HG03460 (cell line): ENCODE measurements around the gene SDHA.
"Not testable (repeated sequence)": the region's sequence is repeated elsewhere in the genome, so short reads cannot be mapped to it uniquely, and the experiment has no call there.

ENCODE experiments used
- ATAC-seq: cut with Tn5 transposase; IDR thresholded peaks from one replicate; pipeline ENCODE4 v1.9.1; 2021; ENCODE audit not compliant: unreplicated experiment

SDHA gene

GRCh38 chr5:251975-252374 lies 33.9 kb downstream of the SDHA start:
- not testable (repeated sequence) for ATAC-seq

DNA sequence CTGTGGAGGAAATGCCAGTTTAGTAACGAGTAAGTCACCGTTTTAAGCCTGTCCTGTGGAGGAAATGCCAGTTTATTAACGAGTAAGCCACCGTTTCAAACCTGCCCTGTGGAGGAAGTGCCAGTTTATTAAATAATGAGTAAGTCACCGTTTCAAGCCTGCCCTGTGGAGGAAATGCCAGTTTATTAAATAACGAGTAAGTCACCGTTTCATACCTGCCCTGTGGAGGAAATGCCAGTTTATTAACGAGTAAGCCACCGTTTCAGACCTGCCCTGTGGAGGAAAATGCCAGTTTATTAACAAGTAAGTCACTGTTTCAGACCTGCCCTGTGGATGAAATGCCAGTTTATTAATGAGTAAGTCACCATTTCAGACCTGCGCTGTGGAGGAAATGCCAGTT lies 34.4 kb downstream of the SDHA start:
- no peak for ATAC-seq

GRCh38 chr5:254322-254721 lies 36.2 kb downstream of the SDHA start:
- ATAC-seq, result not testable (repeated sequence)

- ATAC-seq, result not testable (repeated sequence)
These were observed 37.0 kb downstream of the SDHA start for GRCh38 chr5:255116-255515.

DNA sequence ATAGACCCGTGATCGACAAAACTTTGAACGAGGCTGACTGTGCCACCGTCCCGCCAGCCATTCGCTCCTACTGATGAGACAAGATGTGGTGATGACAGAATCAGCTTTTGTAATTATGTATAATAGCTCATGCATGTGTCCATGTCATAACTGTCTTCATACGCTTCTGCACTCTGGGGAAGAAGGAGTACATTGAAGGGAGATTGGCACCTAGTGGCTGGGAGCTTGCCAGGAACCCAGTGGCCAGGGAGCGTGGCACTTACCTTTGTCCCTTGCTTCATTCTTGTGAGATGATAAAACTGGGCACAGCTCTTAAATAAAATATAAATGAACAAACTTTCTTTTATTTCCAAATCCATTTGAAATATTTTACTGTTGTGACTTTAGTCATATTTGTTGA lies 38.2 kb downstream of the SDHA start:
- not testable (repeated sequence) for ATAC-seq

DNA sequence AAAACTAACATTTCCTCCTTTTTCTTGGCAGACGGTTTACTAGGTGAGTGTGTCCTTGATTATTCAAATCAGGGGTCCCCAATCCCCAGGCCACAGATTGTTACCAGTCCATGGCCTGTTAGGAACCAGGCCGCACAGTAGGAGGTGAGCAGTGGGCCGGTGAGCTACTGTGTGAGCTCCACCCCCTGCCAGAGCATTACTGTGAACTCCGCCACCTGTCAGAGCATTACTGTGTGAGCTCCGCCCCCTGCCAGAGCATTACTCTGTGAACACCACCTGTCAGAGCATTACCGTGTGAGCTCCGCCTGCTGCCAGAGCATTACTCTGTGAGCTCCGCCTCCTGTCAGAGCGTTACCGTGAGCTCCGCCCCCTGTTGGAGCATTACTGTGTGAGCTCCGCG lies 39.0 kb downstream of the SDHA start:
- no peak for ATAC-seq

DNA sequence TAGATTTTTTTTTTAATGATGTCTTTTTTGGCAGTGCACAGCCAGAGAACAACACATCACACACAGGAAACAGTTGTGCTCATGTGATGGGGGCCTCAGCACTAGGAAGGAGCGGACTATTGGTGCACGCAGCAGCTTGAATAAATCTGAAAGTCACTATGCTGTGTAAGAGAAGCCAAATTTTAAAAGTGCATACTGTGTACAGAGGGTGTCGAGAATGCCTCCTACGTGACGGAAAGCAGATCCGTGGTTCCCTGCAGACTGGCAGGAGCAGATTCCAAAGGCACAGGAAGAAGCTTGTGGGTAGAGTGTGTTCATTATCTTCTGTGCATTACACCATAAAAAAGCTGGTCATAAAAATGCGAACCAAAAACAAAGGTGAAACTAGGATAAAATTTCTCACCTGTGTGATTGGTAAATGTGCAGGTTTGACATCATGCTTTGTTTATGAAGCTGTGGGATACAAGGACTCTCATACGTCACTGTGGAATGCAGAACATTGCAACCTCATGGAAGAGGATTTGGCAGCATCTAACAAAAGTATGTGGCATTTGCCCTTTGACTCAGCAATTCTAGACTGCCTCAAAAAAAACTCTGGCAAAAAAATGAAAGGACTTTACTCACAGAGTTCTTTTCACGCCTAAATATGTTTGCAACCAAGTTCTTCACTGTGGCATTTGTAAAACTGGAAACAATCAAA lies 45.3 kb downstream of the SDHA start:
- not testable (repeated sequence) for ATAC-seq

- ATAC-seq, result no peak
These were observed 46.2 kb downstream of the SDHA start for GRCh38 chr5:264338-264737.

GRCh38 chr5:266311-267026 lies 48.3 kb downstream of the SDHA start:
- ATAC-seq, result not testable (repeated sequence)

GRCh38 chr5:267716-268115 lies 49.6 kb downstream of the SDHA start:
- ATAC-seq, result no peak

DNA sequence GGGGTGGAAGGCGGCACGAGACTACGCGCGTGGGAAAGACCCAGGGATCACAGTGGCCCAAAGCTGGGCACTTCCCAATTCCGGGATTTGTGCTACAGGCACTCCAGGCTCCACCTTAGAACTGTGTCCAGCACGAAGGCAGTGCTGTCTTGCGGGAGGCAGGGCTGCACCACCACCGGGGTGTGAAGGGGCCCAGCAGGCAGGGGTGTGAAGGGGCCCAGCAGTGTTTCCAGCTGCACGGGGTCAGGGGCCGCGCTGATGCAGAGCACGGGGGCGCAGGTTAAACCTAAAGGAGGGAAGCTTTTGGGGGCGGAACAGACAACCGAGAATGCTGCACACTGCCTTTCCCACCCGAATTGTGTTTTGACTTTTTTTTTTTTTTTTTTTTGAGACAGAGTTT lies 52.2 kb downstream of the SDHA start:
- ATAC-seq, result no peak

- ATAC-seq, result not testable (repeated sequence)
These were observed 53.7 kb downstream of the SDHA start for GRCh38 chr5:271828-272167.

- ATAC-seq, result not testable (repeated sequence)
These were observed 55.0 kb downstream of the SDHA start for GRCh38 chr5:273091-273490.

DNA sequence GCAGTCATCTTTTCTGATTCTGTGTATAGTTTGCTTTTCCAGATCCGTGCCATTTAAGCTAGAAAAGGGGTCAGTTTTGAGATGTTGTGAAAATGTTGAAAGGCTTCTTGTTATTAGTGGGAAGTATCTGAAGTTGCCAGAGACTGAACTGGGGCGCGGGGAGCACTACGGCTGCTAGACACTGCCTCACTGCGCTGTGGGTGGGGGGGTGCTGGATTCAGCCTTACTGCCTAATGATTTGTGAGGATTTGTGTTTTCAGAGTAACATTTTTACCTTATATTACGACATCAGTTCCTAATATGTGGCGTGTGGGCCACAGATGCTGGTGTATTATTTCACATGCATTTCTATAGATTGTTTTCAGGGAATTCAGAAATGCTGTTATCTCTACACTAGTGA lies 55.4 kb downstream of the SDHA start:
- ATAC-seq, result not testable (repeated sequence)

GRCh38 chr5:274346-274745 lies 56.2 kb downstream of the SDHA start:
- ATAC-seq, result not testable (repeated sequence)

- no peak for ATAC-seq
These were observed 60.5 kb downstream of the SDHA start for GRCh38 chr5:278646-279045.

DNA sequence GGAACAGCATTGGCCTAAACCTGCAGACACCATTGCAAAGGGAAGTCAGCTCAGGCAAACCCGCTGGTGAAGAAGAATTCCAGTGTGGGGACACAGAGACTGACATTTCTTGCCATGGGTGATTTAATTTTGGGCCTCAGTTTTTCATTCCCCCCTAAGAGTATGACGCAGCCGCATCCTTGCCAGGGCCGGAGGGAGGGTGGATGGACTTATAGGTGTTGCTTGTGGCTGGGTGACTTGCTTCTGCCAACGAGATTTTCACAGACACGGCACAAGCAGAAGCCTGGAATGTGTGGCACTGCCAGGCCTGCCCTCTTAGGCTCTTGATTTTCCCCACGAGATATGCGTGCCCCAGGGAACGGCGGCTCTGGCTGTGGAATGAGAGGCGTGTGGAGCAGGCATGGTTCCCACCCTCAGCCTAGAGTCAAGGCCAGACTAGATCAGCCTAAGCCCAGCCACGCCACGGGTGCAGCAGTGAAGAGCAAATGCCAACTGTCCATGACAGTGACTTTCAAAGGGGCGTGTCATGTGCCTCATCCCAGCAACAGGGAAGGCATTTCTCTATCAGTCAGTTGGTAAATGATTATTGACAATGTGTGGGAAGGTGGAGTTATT lies 61.0 kb downstream of the SDHA start:
- ATAC-seq, result not testable (repeated sequence)

DNA sequence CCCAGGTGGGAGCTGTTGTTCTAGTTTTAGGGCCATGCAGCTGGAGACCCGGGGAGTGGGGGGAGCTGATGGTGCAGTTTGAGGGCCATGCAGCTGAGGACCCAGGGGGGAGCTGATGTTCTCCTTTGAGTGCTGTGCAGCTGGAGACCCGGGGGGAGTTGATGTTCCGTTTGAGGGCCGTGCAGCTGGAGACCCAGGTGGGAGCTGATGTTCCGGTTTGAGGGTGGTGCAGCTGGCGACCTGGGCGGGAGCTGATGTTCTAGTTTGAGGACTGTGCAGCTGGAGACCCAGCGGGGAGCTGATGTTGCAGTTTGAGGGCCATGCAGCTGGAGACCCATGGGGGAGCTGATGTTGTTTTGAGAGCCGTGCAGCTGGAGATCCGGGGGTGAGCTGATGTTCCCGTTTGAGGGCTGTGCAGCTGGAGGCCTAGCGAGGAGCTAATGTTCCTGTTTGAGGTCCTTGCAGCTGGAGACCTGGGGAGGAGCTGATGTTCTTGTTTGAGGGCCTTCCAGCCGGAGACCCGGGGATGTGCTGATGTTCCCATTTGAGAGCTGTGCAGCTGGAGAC lies 68.0 kb downstream of the SDHA start:
- ATAC-seq, result no peak

DNA sequence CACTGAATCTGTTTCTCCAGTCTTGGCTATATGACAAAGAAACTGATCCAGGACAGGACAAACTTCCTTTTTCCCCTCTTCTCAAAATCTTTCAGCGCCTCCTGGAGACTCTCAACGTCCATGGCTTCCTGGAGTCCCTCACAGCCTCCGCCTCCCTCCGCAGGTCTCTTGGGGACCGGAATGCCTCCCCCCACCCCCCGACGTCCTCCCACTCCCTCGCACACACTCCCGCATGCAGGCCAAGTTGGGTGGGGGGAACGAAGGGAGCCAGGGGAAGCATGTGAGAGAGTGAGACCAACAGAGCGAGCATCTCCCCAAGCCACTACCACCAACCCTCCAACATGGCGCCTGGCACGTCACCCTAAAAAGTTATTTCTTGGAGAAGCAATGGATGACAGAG lies 72.1 kb downstream of the SDHA start:
- ATAC-seq, result not testable (repeated sequence)

GRCh38 chr5:291345-291744 lies 73.2 kb downstream of the SDHA start:
- ATAC-seq, result not testable (repeated sequence)

GRCh38 chr5:294788-295187 lies 76.7 kb downstream of the SDHA start:
- ATAC-seq, result not testable (repeated sequence)

DNA sequence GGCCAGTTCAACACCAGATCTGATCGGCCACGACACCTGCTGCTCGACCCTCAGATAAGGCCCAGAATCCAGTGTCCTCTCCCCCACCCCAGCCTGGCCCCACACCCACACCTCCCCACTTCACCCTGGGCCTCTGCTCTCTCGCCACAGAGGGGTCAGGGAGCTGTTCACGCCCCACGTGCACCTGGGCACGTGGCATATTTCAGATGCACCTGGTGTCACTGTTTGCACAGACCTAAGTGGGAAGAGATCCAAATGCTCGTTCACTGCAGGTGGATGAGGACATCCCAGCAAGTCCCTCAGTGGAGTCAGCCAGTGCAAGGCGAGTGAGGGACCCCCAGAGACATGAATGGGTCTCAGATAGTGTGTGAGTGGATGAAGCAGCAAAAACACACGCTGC lies 78.1 kb downstream of the SDHA start:
- not testable (repeated sequence) for ATAC-seq
